ENCODE data around the gene G3BP2. TPM values are rescaled to one million over a fixed set of nuclear protein-coding genes. Genes with fewer than 3 reads are reported as not detected.

The G3BP2 gene
- total and polyA plus RNA-seq, 2 of the 13 experiments (the other 11 are each of a cell fraction or from before 2014, with no cell fraction given), result 51.7 to 179 TPM

GRCh38 chr4:75673027-75673958, at the start of gene G3BP2 (continued):
- TF ChIP-seq ZMYM4 (CRISPR knock-in tag; IDR thresholded peaks at IDR 0.05) (peak; percentile 99), ZNF343 (CRISPR knock-in tag; IDR thresholded peaks at IDR 0.05) (0 out of 2 replicates have a peak, but pooled peaks have one; percentile 17), ZBTB38 (CRISPR knock-in tag; IDR thresholded peaks at IDR 0.05) (peak; percentile 82), ZNF839 (CRISPR knock-in tag; IDR thresholded peaks at IDR 0.05; ENCODE audit: borderline replicate concordance) (no peak; the same call in 1 of the 2 replicates), STAT5B (CRISPR knock-in tag; IDR thresholded peaks at IDR 0.05) (no peak), KLF12 (CRISPR knock-in tag; IDR thresholded peaks at IDR 0.05; ENCODE audit: borderline replicate concordance) (peak; percentile 71; the same call in 1 of the 2 replicates), BRCA1 (CRISPR knock-in tag; IDR thresholded peaks at IDR 0.05) (peak; percentile 72; the same call in 1 of the 2 replicates), SP140L (CRISPR knock-in tag; IDR thresholded peaks at IDR 0.05; ENCODE audit: borderline replicate concordance) (no peak), STAG1 (CRISPR knock-in tag; IDR thresholded peaks at IDR 0.05) (no peak), HNRNPK (IDR thresholded peaks at IDR 0.05; ENCODE audit: low read depth, low read length, poor library complexity, severe bottlenecking) (no peak), ZNF556 (CRISPR knock-in tag; IDR thresholded peaks at IDR 0.05; ENCODE audit: borderline replicate concordance) (no peak; the same call in 1 of the 2 replicates), ZFX (CRISPR knock-in tag; IDR thresholded peaks at IDR 0.05; ENCODE audit: low read depth) (peak; percentile 67), ZNF235 (CRISPR knock-in tag; IDR thresholded peaks at IDR 0.05; ENCODE audit: borderline replicate concordance) (no peak), ZNF510 (CRISPR knock-in tag; IDR thresholded peaks at IDR 0.05; ENCODE audit: low read depth) (peak; percentile 73), ZNF674 (CRISPR knock-in tag; IDR thresholded peaks at IDR 0.05; ENCODE audit: low read depth) (peak; percentile 83; the same call in 1 of the 2 replicates), AHR (CRISPR knock-in tag; IDR thresholded peaks at IDR 0.05) (no peak), ZNF609 (CRISPR knock-in tag; IDR thresholded peaks at IDR 0.05; ENCODE audit: borderline replicate concordance) (0 out of 2 replicates have a peak, but pooled peaks have one; percentile 13), RBFOX2 (IDR thresholded peaks at IDR 0.05; ENCODE audit: low read depth, low read length) (peak; percentile 92), SP5 (CRISPR knock-in tag; IDR thresholded peaks at IDR 0.05; ENCODE audit: borderline replicate concordance, low read depth) (peak; percentile 68; the same call in 1 of the 2 replicates), YEATS4 (CRISPR knock-in tag; IDR thresholded peaks at IDR 0.05; ENCODE audit: borderline replicate concordance) (peak; percentile 78), FOXP1 (IDR thresholded peaks at IDR 0.05) (no peak), FOXP1 (CRISPR knock-in tag; IDR thresholded peaks at IDR 0.05) (no peak), NR2C2 (CRISPR knock-in tag; IDR thresholded peaks at IDR 0.05; ENCODE audit: borderline replicate concordance) (peak; percentile 68)
- TF ChIP-seq, protein P1, sequence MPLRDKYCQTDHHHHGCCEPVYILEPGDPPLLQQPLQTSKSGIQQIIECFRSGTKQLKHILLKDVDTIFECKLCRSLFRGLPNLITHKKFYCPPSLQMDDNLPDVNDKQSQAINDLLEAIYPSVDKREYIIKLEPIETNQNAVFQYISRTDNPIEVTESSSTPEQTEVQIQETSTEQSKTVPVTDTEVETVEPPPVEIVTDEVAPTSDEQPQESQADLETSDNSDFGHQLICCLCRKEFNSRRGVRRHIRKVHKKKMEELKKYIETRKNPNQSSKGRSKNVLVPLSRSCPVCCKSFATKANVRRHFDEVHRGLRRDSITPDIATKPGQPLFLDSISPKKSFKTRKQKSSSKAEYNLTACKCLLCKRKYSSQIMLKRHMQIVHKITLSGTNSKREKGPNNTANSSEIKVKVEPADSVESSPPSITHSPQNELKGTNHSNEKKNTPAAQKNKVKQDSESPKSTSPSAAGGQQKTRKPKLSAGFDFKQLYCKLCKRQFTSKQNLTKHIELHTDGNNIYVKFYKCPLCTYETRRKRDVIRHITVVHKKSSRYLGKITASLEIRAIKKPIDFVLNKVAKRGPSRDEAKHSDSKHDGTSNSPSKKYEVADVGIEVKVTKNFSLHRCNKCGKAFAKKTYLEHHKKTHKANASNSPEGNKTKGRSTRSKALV (CRISPR knock-in tag; IDR thresholded peaks at IDR 0.05), result peak; percentile 59; the same call in 1 of the 2 replicates

Data from HepG2 (cell line).